Ovary (tissue), 9 donors: ENCODE measurements around the gene SLC4A7. TPM values are rescaled to one million over a fixed set of nuclear protein-coding genes. Genes with fewer than 3 reads are reported as not detected.

ENCODE experiments used
- DNase-seq, 5 donors: peaks; one replicate each; pipeline ENCODE4 v3.0.0-alpha.2; 2019 to 2020
- H3K27ac ChIP-seq, 2 donors: fragments of 200-600 bp; one replicate each; pipeline versions ENCODE4 v1.5.1 to v1.8.0; 2019 to 2022
- H3K27me3 ChIP-seq: fragments of 200-600 bp; one replicate; pipeline ENCODE4 v1.8.0; 2022
- H3K36me3 ChIP-seq: fragments of 200-600 bp; sonication (generic); one replicate; pipeline ENCODE4 v1.5.1; 2019
- H3K4me1 ChIP-seq: one replicate; pipeline ENCODE4 v1.8.1; 2013; ENCODE audit warnings: mild to moderate bottlenecking, moderate library complexity; ENCODE audit not compliant: insufficient read depth
- H3K4me3 ChIP-seq: fragments of 200-600 bp; sonication (generic); one replicate; pipeline ENCODE4 v1.5.1; 2017
- H3K9me3 ChIP-seq, 2 donors: fragments of 200-600 bp in 1 of 2; sonication (generic) in 1 of 2; one replicate each; pipeline versions ENCODE4 v1.5.1 to v1.8.1; 2013 to 2019; ENCODE audit warnings: mild to moderate bottlenecking in 1 of 2, moderate library complexity in 1 of 2
- CTCF ChIP-seq, 3 donors: fragments of 450-650 bp in 2 of 3; fragments of 200-600 bp in 1 of 3; IDR thresholded peaks; one replicate each; pipeline versions ENCODE4 v1.5.1 to v1.8.0; 2016 to 2022; ENCODE audit warnings: antibody characterized with exemption in 3 of 3, mild to moderate bottlenecking in 1 of 3
- EP300 ChIP-seq: sonication (generic); formaldehyde crosslinking; IDR thresholded peaks from one replicate; pipeline ENCODE4 v1.6.1; 2017; ENCODE audit warnings: antibody characterized with exemption
- POLR2A ChIP-seq: fragments of 450-650 bp; IDR thresholded peaks from one replicate; pipeline ENCODE4 v1.6.1; 2017; ENCODE audit warnings: antibody characterized with exemption, mild to moderate bottlenecking, moderate library complexity
- WGBS, 3 donors: extraction: QIAGEN DNeasy Blood & Tissue Kit in 1 of 3; methylation state at CpG; one replicate each; pipeline versions ENCODE4 v1.1.5 to v1.1.7; 2013 to 2017; 5-methylcytosine and 5-hydroxymethylcytosine counted together
- intact Hi-C, 4 donors: fragments of 100-400 bp; cut with DNase I; formaldehyde crosslinking; loops; one replicate each; pipeline versions ENCODE4 v1.11.0 to v1.15.1; 2022 to 2023
- polyA plus RNA-seq, 2 donors: library from polyadenylated mRNA; stranded (reverse); fragments of 200-250 nt in 1 of 2; fragments of 350-450 nt in 1 of 2; fragmentation: Illumina TruSeq in 1 of 2; extraction: RNeasy Lipid Tissue Mini Kit (QIAGEN cat#74804) in 1 of 2; gene quantifications; one replicate each; pipeline ENCODE4 v1.2.3, GENCODE V29; 2013 to 2014
- total RNA-seq, 7 donors: library from RNA; depleted of rRNA in 2 of 7; stranded (reverse); fragments of >200 nt in 2 of 7; fragmentation: NEBNext Ultra II Directional in 3 of 7; extraction: Animal tissue kit (Norgen Biotek cat#: 25700) in 3 of 7; gene quantifications; one replicate each; pipeline versions ENCODE4 v1.1.0 to v1.2.4, GENCODE V29; 2016 to 2023
- donor health status: DM: no; HTN: no; CAD: no; lungs with moderate emphysema.
- donor health status: DM: no; HTN: no; CAD: no.
- donor health status: Bipolar disorder and iron deficiency.
- donor health status: DM: yes; HTN: yes; CAD: no.
- donor health status: DM: no; HTN: no; CAD: no.
- donor health status: DM: yes; HTN: yes; CAD: no.

Gene SLC4A7
- total and polyA plus RNA-seq, 9 donors: 4.5 to 26.7 (median 22.7) TPM

- no peaks in the 10 kb centered on the region for H3K9me3 ChIP-seq
- WGBS, 3 donors: 32 to 51% (median 36%) methylated on average over 1 of the region's 1 CpG
- H3K27me3 ChIP-seq: no peaks in the 10 kb centered on the region
- H3K4me3 ChIP-seq: no peak overlapping the region
- intact Hi-C loops: no loop called here
- DNase-seq: no peak
- TF ChIP-seq CTCF (IDR thresholded peaks at IDR 0.05) (no peak), EP300 (no peak), POLR2A (no peak)
- H3K36me3 ChIP-seq: no peaks in the 10 kb centered on the region
- H3K27ac ChIP-seq: no peak overlapping the region
- H3K4me1 ChIP-seq: no peaks in the 10 kb centered on the region
These were observed 22.9 kb upstream of the SLC4A7 start for GRCh38 chr3:27507111-27507510.

DNA sequence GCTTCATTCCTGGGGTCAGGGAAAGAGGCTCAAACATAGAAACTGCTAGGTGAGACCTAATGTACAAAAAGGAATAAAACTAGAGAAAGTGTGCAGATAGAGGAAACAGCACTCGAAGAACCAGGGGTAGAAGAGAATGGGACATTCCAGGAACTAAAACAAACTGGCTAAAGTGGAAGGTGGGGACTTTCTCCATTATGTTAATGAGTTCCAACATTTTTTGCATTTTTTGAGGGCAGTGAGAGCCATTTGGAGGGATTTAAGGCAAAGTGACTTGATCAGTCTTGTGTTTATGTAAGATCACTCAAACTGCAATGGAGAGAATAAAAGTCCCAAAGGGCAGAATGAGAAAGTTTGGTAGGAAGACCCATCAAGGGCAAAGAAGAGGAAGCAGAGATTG, 20.6 kb upstream of the SLC4A7 start:
- TF ChIP-seq POLR2A: no peak
- no peak for TF ChIP-seq EP300
- TF ChIP-seq CTCF (IDR thresholded peaks at IDR 0.05): no peak
- no peak for DNase-seq
- WGBS, 3 donors: 89 to 92% (median 89%) methylated on average over 1 of the region's 1 CpG
- no peak overlapping the region for H3K27ac ChIP-seq
- H3K36me3 ChIP-seq: no peaks in the 10 kb centered on the region
- no peaks in the 10 kb centered on the region for H3K9me3 ChIP-seq
- intact Hi-C loops: no loop called here
- no peak overlapping the region for H3K4me3 ChIP-seq
- no peaks in the 10 kb centered on the region for H3K4me1 ChIP-seq
- H3K27me3 ChIP-seq: no peaks in the 10 kb centered on the region

DNA sequence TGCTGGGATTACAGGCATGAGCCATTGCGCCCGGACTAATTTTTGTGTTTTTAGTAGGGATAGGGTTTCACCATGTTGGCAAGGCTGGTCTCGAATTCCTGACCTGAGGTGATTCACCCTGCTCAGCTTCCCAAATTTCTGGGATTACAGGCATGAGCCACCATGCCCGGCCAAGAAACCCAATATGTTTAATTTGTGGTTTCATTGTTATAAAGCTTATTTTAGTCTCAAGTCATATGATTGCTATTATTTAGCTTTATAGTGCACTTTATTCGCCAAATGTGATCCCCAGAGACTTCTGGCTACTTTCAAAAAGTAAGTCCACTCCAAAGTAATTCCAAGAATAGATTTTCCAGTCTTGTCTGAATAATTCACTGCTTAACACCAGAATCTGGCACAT, 19.3 kb upstream of the SLC4A7 start:
- Histone ChIP-seq H3K9me3 (no peaks in the 10 kb centered on the region), H3K4me1 (no peaks in the 10 kb centered on the region), H3K27me3 (no peaks in the 10 kb centered on the region), H3K27ac (no peak overlapping the region), H3K36me3 (no peaks in the 10 kb centered on the region), H3K4me3 (no peak overlapping the region)
- intact Hi-C loops: no loop called here
- no peak for TF ChIP-seq CTCF (IDR thresholded peaks at IDR 0.05)
- TF ChIP-seq EP300: no peak
- no peak for TF ChIP-seq POLR2A
- no peak for DNase-seq
- WGBS, 3 donors: 69 to 82% (median 81%) methylated on average over 5 of the region's 5 CpGs

DNA sequence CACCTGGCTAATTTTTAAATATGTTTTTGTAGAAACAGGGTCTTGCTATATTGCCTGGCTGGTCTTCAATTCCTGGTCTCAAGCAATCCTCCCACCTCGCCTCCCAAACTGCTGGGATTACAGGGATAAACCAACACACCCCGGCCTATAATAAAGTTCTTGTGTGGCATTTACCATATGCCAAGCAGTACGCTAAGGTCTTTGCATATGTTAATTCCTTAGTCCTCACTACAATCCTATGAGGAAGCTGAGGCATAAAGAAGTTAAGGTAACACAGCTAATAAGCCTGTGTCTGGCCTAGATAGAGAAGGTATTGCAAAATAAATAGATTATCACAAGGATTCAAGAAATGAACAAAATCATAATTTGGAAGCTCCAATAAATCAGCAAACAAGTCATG, 17.6 kb upstream of the SLC4A7 start:
- Histone ChIP-seq H3K36me3 (no peaks in the 10 kb centered on the region), H3K9me3 (no peaks in the 10 kb centered on the region), H3K4me3 (no peak overlapping the region), H3K27ac (no peak overlapping the region), H3K4me1 (no peaks in the 10 kb centered on the region), H3K27me3 (no peaks in the 10 kb centered on the region)
- intact Hi-C loops: no loop called here
- no peak for TF ChIP-seq CTCF (IDR thresholded peaks at IDR 0.05)
- TF ChIP-seq EP300: no peak
- no peak for TF ChIP-seq POLR2A
- WGBS, 3 donors: 95 to 97% (median 97%) methylated on average over 3 of the region's 3 CpGs
- no peak for DNase-seq

GRCh38 chr3:27500986-27501385, 16.8 kb upstream of the SLC4A7 start:
- H3K27me3 ChIP-seq: no peaks in the 10 kb centered on the region
- TF ChIP-seq EP300: no peak
- no peak for TF ChIP-seq CTCF (IDR thresholded peaks at IDR 0.05)
- no peak for TF ChIP-seq POLR2A
- H3K36me3 ChIP-seq: no peaks in the 10 kb centered on the region
- H3K9me3 ChIP-seq: no peaks in the 10 kb centered on the region
- H3K4me1 ChIP-seq: no peaks in the 10 kb centered on the region
- no peak overlapping the region for H3K27ac ChIP-seq
- no peak for DNase-seq
- intact Hi-C loops: no loop called here
- no peak overlapping the region for H3K4me3 ChIP-seq
